22Rv1 (cell line): ENCODE measurements around the gene PLCB1.

Experiments
- ZFX ChIP-seq: fragments of 450-650 bp; IDR thresholded peaks from 2 replicates; pipeline ENCODE4 v1.6.1; 2017; ENCODE audit warnings: antibody characterized with exemption, borderline replicate concordance
- TF ChIP-seq, protein P1 (sequence below): fragments of 450-650 bp; IDR thresholded peaks from 2 replicates; pipeline ENCODE4 v1.5.1; 2017; ENCODE audit warnings: mild to moderate bottlenecking

DNA sequence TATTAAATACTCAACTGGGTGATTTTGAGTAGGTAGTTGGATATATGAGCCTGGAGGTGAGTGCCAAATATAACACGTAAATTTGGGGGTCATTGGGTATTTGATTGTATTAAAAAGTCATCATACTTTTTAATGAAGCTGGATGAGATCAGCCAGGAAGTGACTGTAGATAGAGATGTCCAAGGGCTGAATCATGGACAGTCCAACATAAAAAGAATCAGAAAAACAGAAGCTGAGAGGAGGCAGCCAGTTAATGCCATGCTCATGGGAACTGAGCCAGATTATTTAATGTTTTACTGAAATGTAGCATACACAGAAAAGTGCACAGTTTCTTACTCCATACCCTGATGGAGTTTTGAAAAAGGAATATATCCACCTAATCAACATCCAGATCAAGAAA is 501.3 kb downstream of the PLCB1 start:
- TF ChIP-seq, protein P1, sequence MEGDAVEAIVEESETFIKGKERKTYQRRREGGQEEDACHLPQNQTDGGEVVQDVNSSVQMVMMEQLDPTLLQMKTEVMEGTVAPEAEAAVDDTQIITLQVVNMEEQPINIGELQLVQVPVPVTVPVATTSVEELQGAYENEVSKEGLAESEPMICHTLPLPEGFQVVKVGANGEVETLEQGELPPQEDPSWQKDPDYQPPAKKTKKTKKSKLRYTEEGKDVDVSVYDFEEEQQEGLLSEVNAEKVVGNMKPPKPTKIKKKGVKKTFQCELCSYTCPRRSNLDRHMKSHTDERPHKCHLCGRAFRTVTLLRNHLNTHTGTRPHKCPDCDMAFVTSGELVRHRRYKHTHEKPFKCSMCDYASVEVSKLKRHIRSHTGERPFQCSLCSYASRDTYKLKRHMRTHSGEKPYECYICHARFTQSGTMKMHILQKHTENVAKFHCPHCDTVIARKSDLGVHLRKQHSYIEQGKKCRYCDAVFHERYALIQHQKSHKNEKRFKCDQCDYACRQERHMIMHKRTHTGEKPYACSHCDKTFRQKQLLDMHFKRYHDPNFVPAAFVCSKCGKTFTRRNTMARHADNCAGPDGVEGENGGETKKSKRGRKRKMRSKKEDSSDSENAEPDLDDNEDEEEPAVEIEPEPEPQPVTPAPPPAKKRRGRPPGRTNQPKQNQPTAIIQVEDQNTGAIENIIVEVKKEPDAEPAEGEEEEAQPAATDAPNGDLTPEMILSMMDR = no peak
- TF ChIP-seq ZFX = no peak
